Measurements from ENCODE around the gene RHOJ. TPM values are rescaled to one million over a fixed set of nuclear protein-coding genes. Genes with fewer than 3 reads are reported as not detected.

The RHOJ gene
- total RNA-seq, 1 donor from 2014 or later, result 1.9 TPM

GRCh38 chr14:63212776-63213500 is 8.7 kb downstream of the RHOJ start:
- TF ChIP-seq CTCF (IDR thresholded peaks at IDR 0.05; ENCODE audit: unreplicated experiment), result no peak
- Mint-ChIP-seq H3K4me1 (ENCODE audit: low read depth) (no peaks in the 10 kb centered on the region), H3K4me3 (ENCODE audit: low read depth) (no peak overlapping the region), H3K9me3 (ENCODE audit: low read depth) (no peaks in the 10 kb centered on the region), H3K27ac (no peak overlapping the region), H3K27me3 (no peaks in the 10 kb centered on the region), H3K36me3 (ENCODE audit: insufficient read depth) (no peaks in the 10 kb centered on the region)
- no peak for DNase-seq (ENCODE audit: low spot score, unreplicated experiment)

- Mint-ChIP-seq H3K27me3 (no peaks in the 10 kb centered on the region), H3K4me3 (ENCODE audit: low read depth) (no peak overlapping the region), H3K27ac (no peak overlapping the region), H3K36me3 (ENCODE audit: insufficient read depth) (no peaks in the 10 kb centered on the region), H3K9me3 (ENCODE audit: low read depth) (no peaks in the 10 kb centered on the region), H3K4me1 (ENCODE audit: low read depth) (no peaks in the 10 kb centered on the region)
- DNase-seq (ENCODE audit: low spot score, unreplicated experiment), result no peak
- no peak for TF ChIP-seq CTCF (IDR thresholded peaks at IDR 0.05; ENCODE audit: unreplicated experiment)
These were observed 10.4 kb downstream of the RHOJ start for GRCh38 chr14:63214417-63215196.

GRCh38 chr14:63220526-63220925 is 16.3 kb downstream of the RHOJ start:
- no peak for DNase-seq (ENCODE audit: low spot score, unreplicated experiment)
- peaks cover 3% of the 10 kb centered on the region for H3K27me3 Mint-ChIP-seq
- no peak overlapping the region for H3K4me3 Mint-ChIP-seq (ENCODE audit: low read depth)
- no peaks in the 10 kb centered on the region for H3K36me3 Mint-ChIP-seq (ENCODE audit: insufficient read depth)
- no peak overlapping the region for H3K27ac Mint-ChIP-seq
- no peak for TF ChIP-seq CTCF (IDR thresholded peaks at IDR 0.05; ENCODE audit: unreplicated experiment)
- H3K4me1 Mint-ChIP-seq (ENCODE audit: low read depth), result no peaks in the 10 kb centered on the region
- H3K9me3 Mint-ChIP-seq (ENCODE audit: low read depth), result peaks cover 3% of the 10 kb centered on the region

GRCh38 chr14:63223596-63223995 is 19.4 kb downstream of the RHOJ start:
- Mint-ChIP-seq H3K27ac (no peak overlapping the region), H3K36me3 (ENCODE audit: insufficient read depth) (no peaks in the 10 kb centered on the region), H3K9me3 (ENCODE audit: low read depth) (peaks cover 3% of the 10 kb centered on the region), H3K27me3 (peaks cover 3% of the 10 kb centered on the region), H3K4me1 (ENCODE audit: low read depth) (peaks cover 5% of the 10 kb centered on the region), H3K4me3 (ENCODE audit: low read depth) (no peak overlapping the region)
- DNase-seq (ENCODE audit: low spot score, unreplicated experiment), result no peak
- TF ChIP-seq CTCF (IDR thresholded peaks at IDR 0.05; ENCODE audit: unreplicated experiment), result no peak

- H3K4me1 Mint-ChIP-seq (ENCODE audit: low read depth), result peaks cover 6% of the 10 kb centered on the region
- no peak for DNase-seq (ENCODE audit: low spot score, unreplicated experiment)
- TF ChIP-seq CTCF (IDR thresholded peaks at IDR 0.05; ENCODE audit: unreplicated experiment), result no peak
- no peaks in the 10 kb centered on the region for H3K36me3 Mint-ChIP-seq (ENCODE audit: insufficient read depth)
- H3K27ac Mint-ChIP-seq, result no peak overlapping the region
- peaks cover 3% of the 10 kb centered on the region for H3K27me3 Mint-ChIP-seq
- peaks cover 3% of the 10 kb centered on the region for H3K9me3 Mint-ChIP-seq (ENCODE audit: low read depth)
- no peak overlapping the region for H3K4me3 Mint-ChIP-seq (ENCODE audit: low read depth)
These were observed 20.0 kb downstream of the RHOJ start for GRCh38 chr14:63224196-63224595.
